NT2/D1 (cell line): ENCODE data around the gene GAL3ST1.
"Not testable (repeated sequence)": the region's sequence is repeated elsewhere in the genome, so short reads cannot be mapped to it uniquely, and the experiment has no call there.

Experiments used
- DNase-seq: peaks from one replicate; pipeline ENCODE4 v3.0.0-alpha.2; 2011; ENCODE audit warnings: low read depth, low spot score
- H3K27me3 ChIP-seq: 2 replicates; pipeline ENCODE4 v1.6.0; 2011; ENCODE audit warnings: mild to moderate bottlenecking; ENCODE audit not compliant: insufficient read length, insufficient read depth
- H3K36me3 ChIP-seq: 2 replicates; pipeline ENCODE4 v1.6.1; 2011; ENCODE audit warnings: mild to moderate bottlenecking, low read length, mixed read lengths; ENCODE audit not compliant: insufficient read depth, insufficient read length
- H3K4me1 ChIP-seq: 2 replicates; pipeline ENCODE4 v1.5.1; 2011; ENCODE audit not compliant: insufficient read depth, insufficient read length
- H3K4me3 ChIP-seq: 2 replicates; pipeline ENCODE4 v1.5.1; 2011; ENCODE audit warnings: low read depth; ENCODE audit not compliant: insufficient read length
- H3K9ac ChIP-seq: 2 replicates; pipeline ENCODE4 v1.6.0; 2011; ENCODE audit warnings: low read depth; ENCODE audit not compliant: insufficient read length
- H3K9me3 ChIP-seq: 2 replicates; pipeline ENCODE4 v1.5.1; 2011; ENCODE audit warnings: mild to moderate bottlenecking, low read length; ENCODE audit not compliant: insufficient read depth
- SUZ12 ChIP-seq: IDR thresholded peaks from 2 replicates; pipeline ENCODE4 v1.6.1; 2011; ENCODE audit not compliant: insufficient read length, insufficient read depth; ENCODE audit errors: extremely low read depth
- YY1 ChIP-seq: IDR thresholded peaks from 2 replicates; pipeline ENCODE4 v1.6.1; 2011; ENCODE audit not compliant: insufficient read length, insufficient read depth
- ZNF274 ChIP-seq: IDR thresholded peaks from 2 replicates; pipeline ENCODE4 v1.6.1; 2011; ENCODE audit warnings: mild to moderate bottlenecking, low read depth, low read length

Gene GAL3ST1, protein sequence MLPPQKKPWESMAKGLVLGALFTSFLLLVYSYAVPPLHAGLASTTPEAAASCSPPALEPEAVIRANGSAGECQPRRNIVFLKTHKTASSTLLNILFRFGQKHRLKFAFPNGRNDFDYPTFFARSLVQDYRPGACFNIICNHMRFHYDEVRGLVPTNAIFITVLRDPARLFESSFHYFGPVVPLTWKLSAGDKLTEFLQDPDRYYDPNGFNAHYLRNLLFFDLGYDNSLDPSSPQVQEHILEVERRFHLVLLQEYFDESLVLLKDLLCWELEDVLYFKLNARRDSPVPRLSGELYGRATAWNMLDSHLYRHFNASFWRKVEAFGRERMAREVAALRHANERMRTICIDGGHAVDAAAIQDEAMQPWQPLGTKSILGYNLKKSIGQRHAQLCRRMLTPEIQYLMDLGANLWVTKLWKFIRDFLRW

DNA sequence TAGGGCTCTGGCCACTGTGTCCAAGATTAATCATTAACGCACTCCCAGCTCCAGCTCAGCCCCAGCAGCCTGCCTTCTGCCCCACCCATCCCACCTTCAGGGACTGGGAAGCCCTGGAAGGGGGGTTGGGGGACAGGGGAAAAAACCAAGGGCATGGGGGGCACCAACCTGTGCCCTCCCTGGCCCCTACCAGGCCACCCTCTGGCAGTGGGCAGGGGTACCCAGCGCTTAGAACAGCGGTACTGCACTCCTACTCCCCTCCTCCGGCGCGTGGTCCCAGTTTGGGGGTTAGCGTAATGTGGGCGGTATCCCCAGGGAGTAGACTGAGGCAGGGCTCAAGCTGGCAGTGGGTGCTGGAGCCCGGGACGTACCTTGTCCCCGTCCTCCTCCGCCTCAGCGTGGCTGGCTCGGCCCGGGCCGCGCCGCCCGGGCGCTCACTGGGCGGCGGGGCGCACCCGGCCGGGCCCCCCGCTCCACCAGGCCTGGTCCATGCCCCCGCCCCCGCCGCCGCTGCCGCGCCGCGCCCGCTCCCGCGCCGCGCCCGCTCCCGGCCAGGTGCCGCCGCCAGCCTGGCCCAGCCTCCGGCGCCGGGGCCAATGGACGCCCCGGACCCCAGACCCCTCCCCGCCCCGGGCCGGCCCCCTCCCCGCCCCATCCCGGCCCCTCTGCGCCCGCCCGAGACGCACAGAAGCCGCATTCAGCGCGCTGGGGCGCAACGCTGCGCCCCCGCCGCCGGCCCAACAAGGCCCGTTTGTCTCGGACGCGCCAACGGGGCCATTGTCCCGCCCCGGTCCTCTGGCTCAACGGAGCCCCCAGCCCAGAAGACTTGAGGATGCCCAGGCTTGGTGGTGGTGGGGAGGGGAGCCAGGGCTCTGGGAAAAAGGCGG, at the start of gene GAL3ST1:
TSS of gene GAL3ST1 (minus strand) at position 571 of the 887 bp plus-strand sequence. CDS start 17,273 bp downstream, outside the sequence.
- no peak for DNase-seq
- H3K9ac ChIP-seq, result peak within 1 kb of the TSS; percentile 64
- H3K36me3 ChIP-seq, result peaks cover 40% of the 10 kb centered on the region
- H3K4me3 ChIP-seq, result peak within 1 kb of the TSS; percentile 32
- H3K9me3 ChIP-seq, result no peaks in the 10 kb centered on the region
- H3K4me1 ChIP-seq, result peaks cover 11% of the 10 kb centered on the region
- H3K27me3 ChIP-seq, result peaks cover 9% of the 10 kb centered on the region
- TF ChIP-seq SUZ12, result no peak
- no peak for TF ChIP-seq YY1
- no peak for TF ChIP-seq ZNF274

DNA sequence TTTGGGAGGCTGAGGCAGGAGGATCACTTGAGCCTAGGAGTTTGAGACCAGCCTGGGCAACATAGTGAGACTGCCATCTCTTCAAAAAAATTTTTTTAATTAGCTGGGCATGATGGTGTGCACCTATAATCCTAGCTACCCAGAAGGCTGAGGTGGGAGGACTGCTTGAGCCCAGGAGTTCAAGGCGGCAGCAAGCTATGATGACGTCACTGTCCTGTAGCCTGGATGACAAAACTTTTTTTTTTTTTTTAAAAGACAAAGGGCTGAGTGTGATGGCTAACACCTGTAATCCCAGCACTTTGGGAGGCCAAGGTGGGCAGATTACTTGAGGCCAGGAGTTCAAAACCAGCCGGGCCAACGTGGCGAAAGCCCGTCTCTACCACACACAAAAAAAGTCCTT, 45.4 kb upstream of the GAL3ST1 start:
- H3K9me3 ChIP-seq, DNase-seq, H3K4me3 ChIP-seq, H3K4me1 ChIP-seq, H3K9ac ChIP-seq, H3K36me3 ChIP-seq, H3K27me3 ChIP-seq: not testable (repeated sequence)

DNA sequence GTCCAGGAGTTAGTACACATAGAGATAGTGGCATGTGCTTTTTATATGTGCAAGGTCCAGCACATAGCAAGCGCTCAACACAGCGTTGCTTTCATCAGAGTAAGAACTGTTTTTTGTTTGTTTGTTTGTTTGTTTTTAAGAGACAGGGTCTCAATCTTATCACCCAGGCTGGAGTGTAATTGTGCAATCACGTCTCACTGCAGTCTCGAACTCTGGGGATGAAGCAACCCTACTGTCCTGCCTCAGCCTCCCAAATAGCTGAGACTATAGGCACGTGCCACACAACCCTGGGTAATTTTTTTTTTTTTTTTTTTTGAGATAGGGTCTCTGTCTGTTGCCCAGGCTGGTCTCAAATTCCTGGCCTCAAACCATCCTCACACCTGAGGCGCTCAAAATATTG, 43.4 kb upstream of the GAL3ST1 start:
- no peak overlapping the region for H3K4me3 ChIP-seq
- TF ChIP-seq ZNF274, result no peak
- no peak for TF ChIP-seq SUZ12
- TF ChIP-seq YY1, result no peak
- H3K36me3 ChIP-seq, result no peaks in the 10 kb centered on the region
- no peaks in the 10 kb centered on the region for H3K27me3 ChIP-seq
- no peaks in the 10 kb centered on the region for H3K4me1 ChIP-seq
- no peak for DNase-seq
- H3K9ac ChIP-seq, result no peak overlapping the region
- H3K9me3 ChIP-seq, result no peaks in the 10 kb centered on the region

DNA sequence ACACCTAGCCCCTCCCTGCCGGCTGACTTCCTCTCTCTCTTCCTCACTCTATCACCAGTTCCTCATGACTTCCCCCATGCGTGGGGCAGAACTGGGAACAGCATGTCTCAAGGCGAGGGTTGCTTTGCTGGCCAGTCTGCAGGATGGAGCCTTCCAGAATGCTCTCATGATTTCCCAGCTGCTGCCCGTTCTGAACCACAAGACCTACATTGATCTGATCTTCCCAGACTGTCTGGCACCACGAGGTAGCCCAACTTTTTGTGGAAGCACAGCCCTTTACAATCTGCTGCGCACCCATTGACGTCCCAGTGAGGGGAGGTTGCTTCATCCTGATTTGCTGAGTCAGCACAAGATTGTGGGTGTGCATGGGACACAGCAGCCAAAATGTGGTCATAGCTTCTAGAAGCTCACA, 41.1 kb upstream of the GAL3ST1 start:
- TF ChIP-seq ZNF274, result no peak
- no peak for TF ChIP-seq SUZ12
- no peak for TF ChIP-seq YY1
- H3K9me3 ChIP-seq, result no peaks in the 10 kb centered on the region
- H3K4me3 ChIP-seq, result no peak overlapping the region
- no peaks in the 10 kb centered on the region for H3K4me1 ChIP-seq
- no peak overlapping the region for H3K9ac ChIP-seq
- no peaks in the 10 kb centered on the region for H3K27me3 ChIP-seq
- peaks cover 8% of the 10 kb centered on the region for H3K36me3 ChIP-seq
- DNase-seq, result no peak

DNA sequence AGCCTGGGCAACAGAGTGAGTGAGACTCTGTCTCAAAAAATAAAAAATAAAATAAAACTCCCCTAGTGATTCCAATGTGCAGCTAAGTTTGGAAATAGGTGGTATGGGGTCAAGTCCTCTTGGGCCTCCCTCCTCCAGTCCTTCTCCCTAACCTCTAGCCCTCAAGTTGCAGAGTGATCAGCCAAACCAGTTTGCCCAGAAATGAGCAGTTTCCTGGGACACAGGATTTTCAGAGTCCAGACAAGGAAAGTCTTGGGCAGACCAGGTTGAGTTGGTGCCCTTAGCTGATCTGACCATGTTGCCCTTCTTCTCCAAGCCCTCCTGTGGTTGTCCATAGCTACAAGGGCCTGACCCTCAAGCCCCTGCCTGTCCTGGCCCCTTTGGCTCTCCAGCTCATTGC, 40.4 kb upstream of the GAL3ST1 start:
- no peaks in the 10 kb centered on the region for H3K27me3 ChIP-seq
- H3K9me3 ChIP-seq, result no peaks in the 10 kb centered on the region
- H3K4me1 ChIP-seq, result no peaks in the 10 kb centered on the region
- H3K36me3 ChIP-seq, result peaks cover 10% of the 10 kb centered on the region
- no peak for TF ChIP-seq SUZ12
- no peak for TF ChIP-seq ZNF274
- no peak for TF ChIP-seq YY1
- no peak overlapping the region for H3K9ac ChIP-seq
- H3K4me3 ChIP-seq, result no peak overlapping the region
- DNase-seq, result no peak

DNA sequence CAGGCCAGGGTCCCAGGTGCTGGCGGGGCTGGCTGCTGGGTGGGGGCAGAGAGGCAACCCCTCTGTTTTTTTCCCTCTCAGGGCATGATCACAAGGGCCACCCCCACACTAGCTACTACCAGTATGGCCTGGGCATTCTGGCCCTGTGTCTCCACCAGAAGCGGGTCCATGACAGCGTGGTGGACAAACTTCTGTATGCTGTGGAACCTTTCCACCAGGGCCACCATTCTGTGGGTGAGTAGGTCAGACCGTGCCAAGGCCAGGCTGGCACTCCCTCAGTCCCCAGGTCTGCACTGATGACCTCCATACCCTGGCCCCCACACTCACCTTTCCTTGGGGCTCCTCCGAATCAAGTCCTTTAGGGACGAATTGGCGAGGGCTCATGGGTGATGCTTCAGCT, 39.8 kb upstream of the GAL3ST1 start:
- Histone ChIP-seq H3K27me3 (no peaks in the 10 kb centered on the region), H3K4me3 (no peak overlapping the region), H3K36me3 (peaks cover 10% of the 10 kb centered on the region), H3K9ac (no peak overlapping the region), H3K9me3 (no peaks in the 10 kb centered on the region), H3K4me1 (peaks cover 2% of the 10 kb centered on the region)
- no peak for TF ChIP-seq YY1
- TF ChIP-seq ZNF274, result no peak
- TF ChIP-seq SUZ12, result no peak
- no peak for DNase-seq

DNA sequence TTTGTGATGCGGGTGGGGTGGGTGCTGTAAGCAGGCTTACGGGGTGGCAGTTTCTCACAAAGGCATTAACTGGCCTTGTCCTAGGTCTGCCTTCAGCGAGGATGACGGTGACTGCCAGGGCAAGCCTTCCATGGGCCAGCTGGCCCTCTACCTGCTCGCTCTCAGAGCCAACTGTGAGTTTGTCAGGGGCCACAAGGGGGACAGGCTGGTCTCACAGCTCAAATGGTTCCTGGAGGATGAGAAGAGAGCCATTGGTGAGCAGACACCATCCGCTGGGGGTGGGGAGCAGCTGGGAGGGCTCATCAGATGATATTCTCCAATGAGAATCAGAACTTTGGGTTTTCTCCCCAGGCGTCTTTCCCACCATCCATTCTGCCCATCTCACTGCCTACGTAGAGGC, 38.3 kb upstream of the GAL3ST1 start:
- Histone ChIP-seq H3K27me3 (no peaks in the 10 kb centered on the region), H3K9me3 (no peaks in the 10 kb centered on the region), H3K4me1 (peaks cover 2% of the 10 kb centered on the region), H3K4me3 (no peak overlapping the region), H3K36me3 (peaks cover 10% of the 10 kb centered on the region), H3K9ac (no peak overlapping the region)
- DNase-seq, result no peak
- no peak for TF ChIP-seq SUZ12
- no peak for TF ChIP-seq ZNF274
- TF ChIP-seq YY1, result no peak
